ENCODE results near the gene STIP1.

DNA sequence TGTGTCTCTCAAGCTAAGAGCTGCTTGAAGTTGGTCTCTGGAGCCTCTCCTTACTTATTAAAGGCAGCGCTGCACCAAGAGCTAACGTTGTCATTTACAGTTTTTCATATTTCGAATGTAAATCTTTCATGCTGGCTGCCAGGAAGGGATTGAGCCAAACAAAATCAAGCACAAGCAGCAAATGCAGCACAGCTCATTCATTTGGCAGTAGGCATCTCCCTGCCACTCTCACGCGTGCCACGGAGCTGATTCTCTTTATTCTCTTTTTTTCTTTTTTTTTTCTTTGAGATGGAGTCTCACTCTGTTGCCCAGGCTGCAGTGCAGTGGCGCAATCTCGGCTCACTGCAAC, 47.0 kb downstream of the STIP1 start:
- TF ChIP-seq CTCF (IDR thresholded peaks at IDR 0.05; ENCODE audit: low read length), result no peak
- TF ChIP-seq EZH2 (optimal IDR thresholded peaks at IDR 0.05; ENCODE audit: low read depth, low read length), result no peak

Measured in MM.1S (cell line).